Natural killer cell (primary cell): Measurements from ENCODE around the gene OPRD1. TPM values are rescaled to one million over a fixed set of nuclear protein-coding genes. Genes with fewer than 3 reads are reported as not detected.

Experiments
- ATAC-seq, 3 donors: fragments of 150-1000 bp in 2 of 3; fragments of 200-7000 bp in 1 of 3; cut with Tn5 transposase; 1 replicate in 1 of 3; 2 replicates in 2 of 3; pipeline ENCODE4 v1.10.0; 2021; ENCODE audit warnings: mild to moderate bottlenecking in 2 of 3, moderate library complexity in 2 of 3
- DNase-seq, 2 donors: peaks; one replicate each; pipeline versions ENCODE4 v3.0.0 to v3.0.0-alpha.2; 2013 to 2021; ENCODE audit warnings: mixed read lengths in 1 of 2
- H3K27ac ChIP-seq: one replicate; pipeline ENCODE4 v1.5.1; 2013; ENCODE audit warnings: mild to moderate bottlenecking, low read length
- H3K27me3 ChIP-seq: one replicate; pipeline ENCODE4 v1.6.1; 2013; ENCODE audit warnings: low read length; ENCODE audit not compliant: control insufficient read depth, insufficient read depth
- H3K36me3 ChIP-seq: one replicate; pipeline ENCODE4 v1.6.1; 2013; ENCODE audit warnings: low read length; ENCODE audit not compliant: control insufficient read depth, insufficient read depth
- H3K4me1 ChIP-seq: one replicate; pipeline ENCODE4 v1.6.1; 2013; ENCODE audit warnings: low read length; ENCODE audit not compliant: control insufficient read depth, insufficient read depth
- H3K4me3 ChIP-seq: one replicate; pipeline ENCODE4 v1.5.1; 2013; ENCODE audit warnings: low read length
- H3K9me3 ChIP-seq: one replicate; pipeline ENCODE4 v1.6.1; 2013; ENCODE audit warnings: low read length; ENCODE audit not compliant: control insufficient read depth, insufficient read depth
- H3K27ac Mint-ChIP-seq, 2 donors: one replicate each; pipeline ENCODE4 v1.8.0; 2022; ENCODE audit warnings: mild to moderate bottlenecking in 2 of 2, mixed read lengths in 2 of 2, moderate library complexity in 1 of 2
- H3K27me3 Mint-ChIP-seq, 2 donors: one replicate each; pipeline ENCODE4 v1.8.0; 2022; ENCODE audit warnings: low read depth in 2 of 2, mixed read lengths in 2 of 2
- H3K36me3 Mint-ChIP-seq: one replicate; pipeline ENCODE4 v1.8.0; 2022; ENCODE audit warnings: mixed read lengths
- H3K4me1 Mint-ChIP-seq, 2 donors: one replicate each; pipeline ENCODE4 v1.8.0; 2022; ENCODE audit warnings: mixed read lengths in 2 of 2
- H3K4me3 Mint-ChIP-seq: one replicate; pipeline ENCODE4 v1.8.0; 2022; ENCODE audit warnings: mild to moderate bottlenecking, moderate library complexity, mixed read lengths
- H3K9me3 Mint-ChIP-seq, 2 donors: one replicate each; pipeline ENCODE4 v1.8.0; 2022; ENCODE audit warnings: mixed read lengths in 2 of 2
- whole genome bisulfite sequencing: methylation state at CpG from one replicate; pipeline ENCODE4 v1.1.7; 2013; ENCODE audit warnings: missing lambda C conversion rate; ENCODE audit not compliant: insufficient coverage; 5-methylcytosine and 5-hydroxymethylcytosine counted together
- intact Hi-C: fragments of 100-400 bp; cut with micrococcal nuclease; formaldehyde crosslinking; loops from one replicate; pipeline ENCODE4 v1.14.2; 2022
- total RNA-seq, 4 donors: library from RNA; stranded (reverse); fragments of 120-200 nt in 1 of 4; gene quantifications; one replicate each; pipeline versions ENCODE4 v1.2.3 to v1.2.4, GENCODE V29; 2013 to 2022
- TF ChIP-seq, protein P1 (sequence below): fragments of 200-600 bp; IDR thresholded peaks from one replicate; pipeline ENCODE4 v1.8.0; 2022; ENCODE audit warnings: antibody characterized with exemption

OPRD1 gene
- total RNA-seq, 3 donors from 2014 or later (not counting 1 experiment from before 2014, with no cell fraction given) = not detected

DNA sequence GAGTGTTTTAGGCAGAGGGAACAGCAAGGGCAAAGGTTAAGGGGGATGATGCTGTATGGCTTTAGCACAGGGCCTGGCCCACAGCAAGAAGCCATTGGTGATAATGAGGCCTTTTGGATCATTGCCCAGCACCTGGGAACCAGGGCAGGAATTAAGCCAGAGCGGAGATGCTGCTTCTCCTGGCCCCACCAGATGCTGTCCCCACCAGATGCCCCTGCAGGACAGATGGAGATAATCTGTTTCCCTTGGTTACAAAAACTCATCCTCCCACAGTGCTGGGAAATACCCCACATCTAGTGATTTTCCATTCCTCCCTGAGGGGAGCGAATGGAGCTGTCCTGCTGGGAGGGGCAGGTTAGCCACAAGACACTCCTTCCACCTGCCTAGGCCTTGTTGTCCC lies 18.8 kb downstream of the OPRD1 start:
- H3K36me3 Mint-ChIP-seq = no peaks in the 10 kb centered on the region
- 94% methylated on average over 2 of the region's 2 CpGs for WGBS

GRCh38 chr1:28832966-28833365 lies 21.0 kb downstream of the OPRD1 start:
- Mint-ChIP-seq H3K36me3 (no peaks in the 10 kb centered on the region), H3K27me3 (peaks cover 0 to 5% of the 10 kb centered on the region in 2 donors), H3K4me1 (no peaks in the 10 kb centered on the region), H3K9me3 (no peaks in the 10 kb centered on the region), H3K4me3 (no peak overlapping the region), H3K27ac (no peak overlapping the region)
- no peaks in the 10 kb centered on the region for H3K36me3 ChIP-seq
- TF ChIP-seq, protein P1, sequence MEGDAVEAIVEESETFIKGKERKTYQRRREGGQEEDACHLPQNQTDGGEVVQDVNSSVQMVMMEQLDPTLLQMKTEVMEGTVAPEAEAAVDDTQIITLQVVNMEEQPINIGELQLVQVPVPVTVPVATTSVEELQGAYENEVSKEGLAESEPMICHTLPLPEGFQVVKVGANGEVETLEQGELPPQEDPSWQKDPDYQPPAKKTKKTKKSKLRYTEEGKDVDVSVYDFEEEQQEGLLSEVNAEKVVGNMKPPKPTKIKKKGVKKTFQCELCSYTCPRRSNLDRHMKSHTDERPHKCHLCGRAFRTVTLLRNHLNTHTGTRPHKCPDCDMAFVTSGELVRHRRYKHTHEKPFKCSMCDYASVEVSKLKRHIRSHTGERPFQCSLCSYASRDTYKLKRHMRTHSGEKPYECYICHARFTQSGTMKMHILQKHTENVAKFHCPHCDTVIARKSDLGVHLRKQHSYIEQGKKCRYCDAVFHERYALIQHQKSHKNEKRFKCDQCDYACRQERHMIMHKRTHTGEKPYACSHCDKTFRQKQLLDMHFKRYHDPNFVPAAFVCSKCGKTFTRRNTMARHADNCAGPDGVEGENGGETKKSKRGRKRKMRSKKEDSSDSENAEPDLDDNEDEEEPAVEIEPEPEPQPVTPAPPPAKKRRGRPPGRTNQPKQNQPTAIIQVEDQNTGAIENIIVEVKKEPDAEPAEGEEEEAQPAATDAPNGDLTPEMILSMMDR = no peak
- no peak overlapping the region for H3K27ac ChIP-seq
- no peak overlapping the region for H3K4me3 ChIP-seq
- H3K27me3 ChIP-seq = no peaks in the 10 kb centered on the region
- WGBS = 89% methylated on average over 4 of the region's 4 CpGs
- DNase-seq (no peak), ATAC-seq (no peak)
- intact Hi-C loops = no loop called here
- no peaks in the 10 kb centered on the region for H3K4me1 ChIP-seq
- no peaks in the 10 kb centered on the region for H3K9me3 ChIP-seq

More for the DNA sequence above, 18.8 kb downstream of the OPRD1 start:
- TF ChIP-seq, protein P1 = no peak
- Mint-ChIP-seq H3K4me3 (no peak overlapping the region), H3K27ac (no peak overlapping the region), H3K27me3 (peaks cover 0 to 2% of the 10 kb centered on the region in 2 donors), H3K9me3 (no peaks in the 10 kb centered on the region), H3K4me1 (no peaks in the 10 kb centered on the region)
- DNase-seq = no peak
- no peak for ATAC-seq
- H3K36me3 ChIP-seq = no peaks in the 10 kb centered on the region
- no peak overlapping the region for H3K4me3 ChIP-seq
- no peaks in the 10 kb centered on the region for H3K27me3 ChIP-seq
- H3K27ac ChIP-seq = no peak overlapping the region
- H3K9me3 ChIP-seq = no peaks in the 10 kb centered on the region
- H3K4me1 ChIP-seq = no peaks in the 10 kb centered on the region
- intact Hi-C loops = no loop called here

DNA sequence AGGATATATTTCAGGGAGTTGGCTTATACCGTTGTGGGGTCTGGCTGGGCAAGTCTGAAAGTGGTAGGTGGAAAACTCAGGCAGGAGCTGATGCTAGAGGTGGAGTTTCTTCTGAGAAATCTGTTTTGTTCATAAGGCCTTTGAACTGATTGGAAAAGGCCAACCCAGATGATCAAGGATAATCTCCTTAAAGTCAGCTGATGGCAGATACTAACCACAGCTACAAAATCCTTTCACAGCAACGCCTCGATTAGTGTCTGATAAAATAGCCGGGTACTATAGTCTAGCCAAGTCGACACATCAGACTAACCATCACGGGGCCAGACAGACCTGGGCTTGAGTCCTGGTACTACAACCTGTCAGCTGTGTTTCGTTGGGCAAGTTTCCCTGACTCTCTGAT lies 21.4 kb downstream of the OPRD1 start:
- H3K36me3 ChIP-seq = no peaks in the 10 kb centered on the region
- H3K36me3 Mint-ChIP-seq = no peaks in the 10 kb centered on the region
- H3K27ac ChIP-seq = no peak overlapping the region
- H3K9me3 ChIP-seq = no peaks in the 10 kb centered on the region
- H3K27me3 Mint-ChIP-seq = peaks cover 0 to 6% of the 10 kb centered on the region in 2 donors
- no peak overlapping the region for H3K27ac Mint-ChIP-seq
- H3K9me3 Mint-ChIP-seq = no peaks in the 10 kb centered on the region
- TF ChIP-seq, protein P1 = no peak
- H3K27me3 ChIP-seq = no peaks in the 10 kb centered on the region
- ATAC-seq = no peak
- H3K4me3 ChIP-seq = no peak overlapping the region
- H3K4me1 ChIP-seq = no peaks in the 10 kb centered on the region
- no peak overlapping the region for H3K4me3 Mint-ChIP-seq
- 92% methylated on average over 7 of the region's 7 CpGs for WGBS
- DNase-seq = no peak
- no peaks in the 10 kb centered on the region for H3K4me1 Mint-ChIP-seq
- intact Hi-C loops = no loop called here

DNA sequence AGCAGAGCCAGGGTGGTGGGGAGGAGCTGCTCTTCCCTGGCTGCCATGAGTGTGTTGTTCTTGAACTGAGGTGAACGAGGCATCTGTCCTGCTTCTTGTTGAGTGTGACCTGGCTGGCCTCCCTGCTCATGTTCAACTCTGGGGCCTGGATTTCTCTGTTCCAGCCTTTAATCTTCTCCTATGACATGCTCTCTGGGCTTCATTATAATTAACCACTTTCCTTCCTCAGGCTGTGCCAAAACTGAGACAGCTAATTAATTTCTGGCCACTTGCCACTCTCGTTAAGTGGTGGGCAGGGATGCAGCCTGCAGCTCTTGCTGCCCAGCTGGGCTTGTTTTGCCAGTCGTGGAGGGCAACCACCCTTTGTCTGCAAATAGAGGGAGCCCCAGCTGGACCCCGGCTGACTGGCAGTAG lies 23.3 kb downstream of the OPRD1 start:
- intact Hi-C loops = no loop called here
- Histone ChIP-seq H3K4me1 (no peaks in the 10 kb centered on the region), H3K27ac (no peak overlapping the region), H3K36me3 (no peaks in the 10 kb centered on the region), H3K4me3 (no peak overlapping the region), H3K27me3 (no peaks in the 10 kb centered on the region), H3K9me3 (no peaks in the 10 kb centered on the region)
- no peak overlapping the region for H3K27ac Mint-ChIP-seq
- 66% methylated on average over 4 of the region's 4 CpGs for WGBS
- no peaks in the 10 kb centered on the region for H3K36me3 Mint-ChIP-seq
- DNase-seq (no peak), ATAC-seq (no peak)
- TF ChIP-seq, protein P1 = no peak
- H3K9me3 Mint-ChIP-seq = no peaks in the 10 kb centered on the region
- H3K27me3 Mint-ChIP-seq = peaks cover 0 to 9% of the 10 kb centered on the region in 2 donors
- no peaks in the 10 kb centered on the region for H3K4me1 Mint-ChIP-seq
- no peak overlapping the region for H3K4me3 Mint-ChIP-seq
